ENCODE results near the gene MYO1B.

DNA sequence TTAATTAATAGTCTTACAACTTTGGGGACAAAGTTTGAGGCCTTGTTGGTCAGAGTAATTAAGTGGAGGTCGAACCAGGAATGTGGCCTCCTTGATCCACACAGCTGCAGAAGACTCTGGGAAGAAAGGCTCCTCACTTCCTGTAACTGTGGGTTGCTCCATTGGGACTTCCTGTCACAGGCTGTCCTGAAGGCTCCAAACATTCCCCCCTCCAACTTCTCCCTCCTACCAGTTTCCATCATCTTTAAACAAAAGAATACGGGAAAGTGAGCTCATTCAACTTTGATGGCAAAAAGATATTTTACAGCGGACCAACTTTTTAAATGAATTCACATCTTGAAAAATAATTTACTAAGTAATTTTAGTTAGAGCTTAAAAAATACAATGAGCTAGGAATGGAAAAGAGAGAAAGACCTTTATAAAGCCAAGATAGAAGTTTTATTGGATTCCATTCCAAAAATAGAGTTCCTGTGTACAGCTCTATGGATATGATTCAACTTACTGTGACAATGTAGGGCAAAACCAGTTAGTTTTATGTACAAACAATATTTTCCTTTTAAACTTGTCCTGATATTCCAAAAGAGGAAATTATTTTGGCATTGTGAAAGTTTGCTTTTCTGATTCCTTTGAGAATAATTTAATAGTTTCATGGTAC, 220.7 kb downstream of the MYO1B start:
- TF ChIP-seq, protein P1, sequence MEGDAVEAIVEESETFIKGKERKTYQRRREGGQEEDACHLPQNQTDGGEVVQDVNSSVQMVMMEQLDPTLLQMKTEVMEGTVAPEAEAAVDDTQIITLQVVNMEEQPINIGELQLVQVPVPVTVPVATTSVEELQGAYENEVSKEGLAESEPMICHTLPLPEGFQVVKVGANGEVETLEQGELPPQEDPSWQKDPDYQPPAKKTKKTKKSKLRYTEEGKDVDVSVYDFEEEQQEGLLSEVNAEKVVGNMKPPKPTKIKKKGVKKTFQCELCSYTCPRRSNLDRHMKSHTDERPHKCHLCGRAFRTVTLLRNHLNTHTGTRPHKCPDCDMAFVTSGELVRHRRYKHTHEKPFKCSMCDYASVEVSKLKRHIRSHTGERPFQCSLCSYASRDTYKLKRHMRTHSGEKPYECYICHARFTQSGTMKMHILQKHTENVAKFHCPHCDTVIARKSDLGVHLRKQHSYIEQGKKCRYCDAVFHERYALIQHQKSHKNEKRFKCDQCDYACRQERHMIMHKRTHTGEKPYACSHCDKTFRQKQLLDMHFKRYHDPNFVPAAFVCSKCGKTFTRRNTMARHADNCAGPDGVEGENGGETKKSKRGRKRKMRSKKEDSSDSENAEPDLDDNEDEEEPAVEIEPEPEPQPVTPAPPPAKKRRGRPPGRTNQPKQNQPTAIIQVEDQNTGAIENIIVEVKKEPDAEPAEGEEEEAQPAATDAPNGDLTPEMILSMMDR (conservative IDR thresholded peaks at IDR 0.05 in 1 of 2, IDR thresholded peaks at IDR 0.05 in 1 of 2; ENCODE audit: low read depth in 1 of 2, low read length in 2 of 2): no peak
- no peak for TF ChIP-seq EZH2 (IDR thresholded peaks at IDR 0.05; ENCODE audit: low read length, missing control alignments)

Measured in fibroblast of lung (primary cell).